GM19193 (cell line): ENCODE data around the gene CRACR2B.

Experiments used
- POLR2A ChIP-seq: IDR thresholded peaks from 4 replicates; pipeline ENCODE4 v1.6.1; 2011; ENCODE audit not compliant: insufficient read depth, insufficient read length; ENCODE audit errors: extremely low read depth

CRACR2B gene

DNA sequence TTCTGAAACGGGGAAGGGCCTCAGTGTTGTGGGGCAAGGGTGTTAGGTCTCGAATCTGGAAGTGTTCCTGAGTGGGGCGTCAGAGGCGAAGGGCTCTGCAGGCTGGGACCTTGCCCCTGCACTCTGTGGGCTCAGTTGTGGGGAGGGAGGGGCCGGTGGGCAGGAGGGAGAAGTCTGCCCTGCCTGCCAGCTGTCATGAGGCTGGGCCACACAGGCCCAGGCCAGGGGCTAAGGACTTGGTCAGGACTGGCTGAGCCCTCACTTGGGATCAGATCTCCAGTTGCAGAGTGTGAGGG, at the start of gene CRACR2B:
TSS of gene CRACR2B (plus strand) at position 23 of the 296 bp plus-strand sequence. CDS start 689 bp downstream, outside the sequence.
- no peak for TF ChIP-seq POLR2A

DNA sequence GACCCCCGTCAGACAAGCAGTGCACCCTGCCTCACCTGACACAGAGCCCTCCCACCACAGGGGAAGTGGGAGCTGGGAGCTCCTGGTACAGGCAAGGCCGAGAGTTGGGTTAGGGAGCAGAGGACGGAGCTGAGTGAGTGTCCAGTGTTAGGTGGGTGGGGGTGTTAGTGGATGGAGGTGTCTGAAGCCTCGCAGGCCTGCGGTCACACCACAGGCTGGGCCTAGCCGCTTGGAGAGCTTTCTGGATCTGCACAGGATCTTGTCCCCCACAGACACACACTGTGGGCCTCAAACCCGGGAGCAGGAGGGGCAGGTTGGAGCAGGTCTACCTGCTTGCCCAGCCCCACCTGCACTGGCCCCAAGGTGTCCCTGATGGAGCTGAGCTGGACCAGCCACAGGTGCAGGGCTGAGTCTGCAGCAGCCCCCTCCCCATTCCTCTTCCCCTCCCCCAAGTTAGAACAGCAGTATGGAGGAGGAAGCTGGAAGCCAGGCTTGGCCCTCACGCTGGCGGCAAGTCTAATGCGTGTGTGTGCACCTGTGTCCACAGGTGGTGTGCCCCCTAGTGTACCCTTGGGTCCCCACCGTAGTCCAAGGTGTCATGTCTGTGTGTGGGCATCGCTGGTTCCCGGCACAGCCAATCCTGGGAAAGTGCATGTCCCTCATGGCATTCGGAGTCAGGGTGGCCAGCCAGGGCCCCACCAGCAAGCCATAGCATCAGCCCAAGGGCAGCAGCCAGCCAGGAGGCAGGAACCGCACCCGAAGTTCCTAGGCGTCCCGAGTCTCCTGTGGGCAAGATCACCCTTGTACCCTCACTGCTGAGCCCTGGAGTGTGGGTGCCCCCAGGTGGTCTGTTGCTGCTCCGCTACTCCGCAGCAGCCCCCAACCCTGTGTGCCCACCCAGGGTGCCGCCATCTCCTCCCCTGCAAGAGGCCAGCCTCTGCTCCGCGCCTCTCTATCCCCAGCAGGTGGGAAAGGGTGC, 48.5 kb upstream of the CRACR2B start:
- no peak for TF ChIP-seq POLR2A

GRCh38 chr11:779955-780532, 47.7 kb upstream of the CRACR2B start:
- no peak for TF ChIP-seq POLR2A

GRCh38 chr11:782264-783174, 45.2 kb upstream of the CRACR2B start:
- TF ChIP-seq POLR2A = no peak

DNA sequence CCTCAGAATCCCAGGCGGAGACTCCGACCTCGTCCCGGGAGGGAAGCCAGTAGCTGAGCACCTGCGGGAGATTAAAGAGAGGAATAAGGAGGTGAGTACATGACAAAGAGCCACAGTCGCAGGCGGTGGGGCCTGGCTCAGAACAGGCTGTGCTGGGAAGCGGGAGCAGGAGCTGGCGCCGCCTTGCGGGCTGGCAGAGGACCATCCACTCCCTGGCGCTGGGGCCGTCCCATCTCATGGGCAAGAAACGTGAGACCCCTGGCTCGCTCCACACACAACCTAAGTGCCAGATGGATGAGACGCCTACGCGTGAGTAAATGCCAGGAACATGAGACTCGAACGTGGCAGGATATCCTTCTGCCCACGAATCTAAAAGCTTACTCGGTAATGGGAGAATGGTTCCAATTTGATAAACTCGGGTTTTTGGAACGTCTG, 44.1 kb upstream of the CRACR2B start:
- no peak for TF ChIP-seq POLR2A

GRCh38 chr11:786235-787083, 41.3 kb upstream of the CRACR2B start:
- no peak for TF ChIP-seq POLR2A

DNA sequence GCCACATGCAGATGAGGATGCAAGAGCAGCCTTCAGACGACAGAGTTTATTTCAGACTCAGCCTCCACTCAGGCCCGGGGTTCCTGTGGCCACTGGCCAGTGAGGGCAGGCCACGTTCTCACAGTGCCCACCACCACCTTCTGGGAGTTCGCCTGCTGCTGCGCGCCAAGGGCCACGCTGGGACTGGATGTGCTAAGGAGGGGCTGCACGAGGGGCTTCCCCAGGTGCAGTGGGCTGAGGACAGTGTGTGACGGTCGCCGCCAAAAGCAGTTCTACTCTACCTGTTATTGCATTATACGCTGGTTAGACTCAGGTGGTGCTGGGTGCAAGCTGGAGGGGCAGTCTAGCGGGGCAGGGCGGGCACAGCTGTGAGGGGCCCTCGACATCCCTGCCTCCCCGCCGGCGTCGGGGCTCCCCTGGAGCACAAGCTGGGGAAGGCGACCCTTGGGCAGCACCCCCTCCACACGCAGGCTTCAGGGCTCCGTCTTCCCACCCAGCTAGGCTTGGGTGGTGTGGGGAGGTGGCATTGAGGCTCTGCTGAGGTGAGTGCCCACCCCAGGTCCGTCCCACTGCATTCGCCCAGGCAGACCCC, 40.5 kb upstream of the CRACR2B start:
- no peak for TF ChIP-seq POLR2A

- TF ChIP-seq POLR2A = no peak
Observed at GRCh38 chr11:788009-788640, 39.6 kb upstream of the CRACR2B start.

GRCh38 chr11:788953-789940, 38.5 kb upstream of the CRACR2B start:
- TF ChIP-seq POLR2A = no peak

GRCh38 chr11:789943-790342, 37.8 kb upstream of the CRACR2B start, which contains the start of gene CEND1:
Gene CEND1 (minus strand): TSS chr11:790090. CDS start chr11:788576, 1,514 bp downstream.
- no peak for TF ChIP-seq POLR2A

DNA sequence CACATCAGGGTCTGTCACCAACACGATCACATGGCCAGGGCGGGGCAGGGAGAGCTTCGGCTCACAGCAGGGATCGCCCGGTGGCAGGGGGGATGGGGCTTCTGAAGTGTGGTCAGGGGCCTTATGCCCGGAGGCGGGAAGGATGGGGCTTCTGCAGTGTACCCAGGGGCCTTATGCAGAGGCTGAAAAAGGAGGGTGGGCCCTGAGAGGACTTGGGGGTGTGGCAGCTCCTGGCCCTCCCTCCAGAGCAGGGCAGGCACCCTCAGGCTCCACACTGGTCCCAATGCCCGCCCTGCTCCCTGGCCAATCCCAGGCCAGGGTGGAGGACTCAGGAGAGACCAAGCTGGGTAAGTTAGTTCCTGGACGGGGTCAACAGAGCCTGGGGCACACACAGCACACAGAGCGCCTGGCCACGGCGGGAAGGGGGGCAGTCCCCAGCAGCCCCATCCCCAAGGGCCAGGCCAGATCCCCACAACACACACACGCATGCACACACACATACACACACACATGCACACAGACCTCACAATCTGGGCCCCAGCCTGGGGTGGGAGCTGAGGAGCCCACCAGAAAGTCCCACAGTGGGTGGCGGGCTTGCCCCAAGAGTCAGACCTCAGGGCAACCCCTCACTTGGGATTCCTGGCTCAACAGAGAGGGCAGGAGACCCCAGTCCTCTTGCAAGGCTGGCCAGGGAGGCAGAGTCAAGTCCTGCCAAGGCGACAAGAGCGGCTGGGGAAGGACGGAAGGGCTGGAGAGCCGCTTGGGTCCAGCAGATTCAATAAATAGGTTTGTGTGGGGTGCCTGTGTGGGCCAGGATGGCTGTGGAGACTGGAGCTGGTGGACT, 36.8 kb upstream of the CRACR2B start:
- TF ChIP-seq POLR2A = no peak
